GM12892 (cell line): ENCODE results near the gene CRYGC.

Experiments used
- POLR2A ChIP-seq: IDR thresholded peaks from 2 replicates; pipeline ENCODE4 v1.6.1; 2011; ENCODE audit warnings: low read depth, low read length, control low read depth
- POLR2AphosphoS5 ChIP-seq: IDR thresholded peaks from 2 replicates; pipeline ENCODE4 v1.6.1; 2011; ENCODE audit warnings: low read depth, low read length, control low read depth
- TAF1 ChIP-seq: IDR thresholded peaks from 2 replicates; pipeline ENCODE4 v1.6.1; 2011; ENCODE audit warnings: low read depth, mild to moderate bottlenecking, control low read depth, low read length, borderline replicate concordance

- TF ChIP-seq POLR2AphosphoS5 (no peak), POLR2A (no peak), TAF1 (no peak)
Observed at GRCh38 chr2:208150956-208151355, 21.3 kb upstream of the CRYGC start.
